ENCODE results near the gene TRIO. TPM values are rescaled to one million over a fixed set of nuclear protein-coding genes. Genes with fewer than 3 reads are reported as not detected.
A peak's percentile ranks its signal among the peaks of the same experiment; 100 is the strongest.

TRIO gene
- total RNA-seq, 1 experiment from 2014 or later, result 68.4 TPM

GRCh38 chr5:14143841-14144585 lies 871 bp downstream of the TRIO start:
- peak; percentile 4 for ATAC-seq
- Histone ChIP-seq H3K9me2 (ENCODE audit: insufficient read depth) (peaks cover 2% of the 10 kb centered on the region; the same call in 1 of the 2 replicates), H2AFZ (ENCODE audit: low read depth, low read length, poor library complexity, severe bottlenecking) (no peak overlapping the region), H3K27me3 (ENCODE audit: insufficient read depth, low read length) (no peaks in the 10 kb centered on the region; the same call in 1 of the 2 replicates), H3K4me2 (ENCODE audit: low read length) (peak overlapping the region; percentile 96), H3K4me1 (ENCODE audit: control insufficient read depth in 1 of 2, insufficient read depth in 2 of 2, low read length in 2 of 2) (peaks cover 12 to 33% of the 10 kb centered on the region in 2 experiments), H3K9me3 (ENCODE audit: control insufficient read depth in 1 of 2, insufficient read depth in 1 of 2, low read depth in 1 of 2, low read length in 2 of 2) (no peaks in the 10 kb centered on the region), H3K27ac (ENCODE audit: low read depth, low read length) (peak overlapping the region; percentile 94), H3K36me3 (ENCODE audit: control insufficient read depth in 1 of 2, insufficient read depth in 2 of 2, low read length in 2 of 2) (no peaks in the 10 kb centered on the region), H3K79me2 (ENCODE audit: insufficient read depth, low read length) (peaks cover 53% of the 10 kb centered on the region), H3K9ac (ENCODE audit: low read length) (peak overlapping the region; percentile 95), H4K20me1 (ENCODE audit: insufficient read depth) (peaks cover 31% of the 10 kb centered on the region; the same call in 1 of the 2 replicates), H3K4me3 (replicated peaks in 1 of 2; ENCODE audit: low read depth in 1 of 2, low read length in 2 of 2) (peak overlapping the region; percentile 72 to 97)
- intact Hi-C loops (cut with micrococcal nuclease), result loop anchor here (2.0 to 10.0 kb wide), 3 partner anchors 33 to 123 kb away; no protein-coding TSS in a partner anchor
- peak; percentile 74 for TF ChIP-seq EGR1 (IDR thresholded peaks at IDR 0.05; ENCODE audit: low read depth)
- no peak for TF ChIP-seq YY1 (IDR thresholded peaks at IDR 0.05; ENCODE audit: extremely low read depth, insufficient replicate concordance, low read depth, low read length)
- TF ChIP-seq TCF7L2 (IDR thresholded peaks at IDR 0.05; ENCODE audit: borderline replicate concordance, extremely low read depth, insufficient read depth, insufficient read length), result peak; percentile 52
- TF ChIP-seq ZFX (IDR thresholded peaks at IDR 0.05), result peak; percentile 59; the same call in 1 of the 2 replicates
- no peak for TF ChIP-seq REST (IDR thresholded peaks at IDR 0.05; ENCODE audit: low read depth)
- RAD21 ChIA-PET (ENCODE audit: low non-redundant PET in 1 of 2, low total read pairs in 2 of 2, uncharacterized antibody in 2 of 2, unreplicated experiment in 2 of 2), result no interaction called here
- POLR2A ChIA-PET, result no interaction called here
- BruUV-seq (replicated peaks), result no TSS peak
- CTCF ChIA-PET, result no interaction called here
- DNase-seq (ENCODE audit: low read depth, low spot score), result no peak

Data from HCT116 (cell line).